Measurements from ENCODE around the gene MMP8.

DNA sequence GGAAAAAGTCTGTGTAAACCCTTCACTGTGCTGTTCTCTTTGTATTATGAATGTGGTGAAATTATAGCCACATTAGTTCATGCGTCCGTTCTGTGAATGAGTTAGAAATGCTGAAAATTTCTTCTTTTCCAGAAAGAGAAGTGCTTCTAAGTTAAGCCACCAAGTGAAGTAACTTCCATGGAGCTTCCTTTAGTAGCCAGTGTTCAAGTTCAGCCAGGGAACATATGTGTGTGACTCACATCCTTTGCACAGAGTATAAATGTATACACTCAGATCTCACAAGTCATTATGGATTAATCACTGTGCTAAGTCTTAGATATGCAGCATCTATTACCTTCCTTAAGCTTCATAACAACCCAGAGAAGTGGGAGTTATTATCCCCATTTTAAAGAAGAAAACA lies 3.1 kb upstream of the MMP8 start:
- TF ChIP-seq, protein P1, sequence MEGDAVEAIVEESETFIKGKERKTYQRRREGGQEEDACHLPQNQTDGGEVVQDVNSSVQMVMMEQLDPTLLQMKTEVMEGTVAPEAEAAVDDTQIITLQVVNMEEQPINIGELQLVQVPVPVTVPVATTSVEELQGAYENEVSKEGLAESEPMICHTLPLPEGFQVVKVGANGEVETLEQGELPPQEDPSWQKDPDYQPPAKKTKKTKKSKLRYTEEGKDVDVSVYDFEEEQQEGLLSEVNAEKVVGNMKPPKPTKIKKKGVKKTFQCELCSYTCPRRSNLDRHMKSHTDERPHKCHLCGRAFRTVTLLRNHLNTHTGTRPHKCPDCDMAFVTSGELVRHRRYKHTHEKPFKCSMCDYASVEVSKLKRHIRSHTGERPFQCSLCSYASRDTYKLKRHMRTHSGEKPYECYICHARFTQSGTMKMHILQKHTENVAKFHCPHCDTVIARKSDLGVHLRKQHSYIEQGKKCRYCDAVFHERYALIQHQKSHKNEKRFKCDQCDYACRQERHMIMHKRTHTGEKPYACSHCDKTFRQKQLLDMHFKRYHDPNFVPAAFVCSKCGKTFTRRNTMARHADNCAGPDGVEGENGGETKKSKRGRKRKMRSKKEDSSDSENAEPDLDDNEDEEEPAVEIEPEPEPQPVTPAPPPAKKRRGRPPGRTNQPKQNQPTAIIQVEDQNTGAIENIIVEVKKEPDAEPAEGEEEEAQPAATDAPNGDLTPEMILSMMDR (IDR thresholded peaks at IDR 0.05 in 2 of 3, conservative IDR thresholded peaks at IDR 0.05 in 1 of 3; ENCODE audit: borderline replicate concordance in 1 of 3, insufficient read depth in 1 of 3, low read depth in 2 of 3, low read length in 2 of 3), result no peak
- TF ChIP-seq, protein P2, sequence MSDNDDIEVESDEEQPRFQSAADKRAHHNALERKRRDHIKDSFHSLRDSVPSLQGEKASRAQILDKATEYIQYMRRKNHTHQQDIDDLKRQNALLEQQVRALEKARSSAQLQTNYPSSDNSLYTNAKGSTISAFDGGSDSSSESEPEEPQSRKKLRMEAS (IDR thresholded peaks at IDR 0.05), result no peak
- TF ChIP-seq EZH2phosphoT487 (IDR thresholded peaks at IDR 0.05; ENCODE audit: borderline replicate concordance) (no peak), CEBPB (IDR thresholded peaks at IDR 0.05; ENCODE audit: low read depth) (no peak), POLR2A (IDR thresholded peaks at IDR 0.05; ENCODE audit: borderline replicate concordance, extremely low read depth, insufficient read depth, insufficient read length) (no peak), TCF7L2 (IDR thresholded peaks at IDR 0.05; ENCODE audit: borderline replicate concordance, extremely low read depth, insufficient read depth, insufficient read length) (no peak), EZH2 (IDR thresholded peaks at IDR 0.05) (no peak), POLR2AphosphoS5 (IDR thresholded peaks at IDR 0.05; ENCODE audit: low read depth, low read length) (no peak)

Data from HCT116 (cell line).